Measurements from ENCODE around the gene TUT7. TPM values are rescaled to one million over a fixed set of nuclear protein-coding genes. Genes with fewer than 3 reads are reported as not detected.

The TUT7 gene
- total RNA-seq, 2 experiments from 2014 or later = 29.2 to 43.4 TPM

GRCh38 chr9:86350006-86350760 lies 4.0 kb downstream of the TUT7 start:
- ChIA-PET CTCF (ENCODE audit: unreplicated experiment) (interaction anchor here (1.9 kb wide), 1 partner anchor 10 kb away, joined by 4 read pairs; no protein-coding TSS in a partner anchor), POLR2A (interaction anchor here (0.5 to 3.4 kb wide), 7 partner anchors 8 to 83 kb away, joined by 3 to 27 read pairs (median 3); partner anchors contain the start of gene ISCA1)
- H3K4me3 ChIP-seq (ENCODE audit: low read depth, low read length, poor library complexity, severe bottlenecking) = peak overlapping the region; percentile 92
- H3K9me3 ChIP-seq (ENCODE audit: low read length) = no peaks in the 10 kb centered on the region
- TF ChIP-seq, protein P1, sequence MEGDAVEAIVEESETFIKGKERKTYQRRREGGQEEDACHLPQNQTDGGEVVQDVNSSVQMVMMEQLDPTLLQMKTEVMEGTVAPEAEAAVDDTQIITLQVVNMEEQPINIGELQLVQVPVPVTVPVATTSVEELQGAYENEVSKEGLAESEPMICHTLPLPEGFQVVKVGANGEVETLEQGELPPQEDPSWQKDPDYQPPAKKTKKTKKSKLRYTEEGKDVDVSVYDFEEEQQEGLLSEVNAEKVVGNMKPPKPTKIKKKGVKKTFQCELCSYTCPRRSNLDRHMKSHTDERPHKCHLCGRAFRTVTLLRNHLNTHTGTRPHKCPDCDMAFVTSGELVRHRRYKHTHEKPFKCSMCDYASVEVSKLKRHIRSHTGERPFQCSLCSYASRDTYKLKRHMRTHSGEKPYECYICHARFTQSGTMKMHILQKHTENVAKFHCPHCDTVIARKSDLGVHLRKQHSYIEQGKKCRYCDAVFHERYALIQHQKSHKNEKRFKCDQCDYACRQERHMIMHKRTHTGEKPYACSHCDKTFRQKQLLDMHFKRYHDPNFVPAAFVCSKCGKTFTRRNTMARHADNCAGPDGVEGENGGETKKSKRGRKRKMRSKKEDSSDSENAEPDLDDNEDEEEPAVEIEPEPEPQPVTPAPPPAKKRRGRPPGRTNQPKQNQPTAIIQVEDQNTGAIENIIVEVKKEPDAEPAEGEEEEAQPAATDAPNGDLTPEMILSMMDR (conservative IDR thresholded peaks at IDR 0.05; ENCODE audit: low read length) = no peak
- no peak for TF ChIP-seq EZH2phosphoT487 (IDR thresholded peaks at IDR 0.05; ENCODE audit: borderline replicate concordance, low read depth, low read length)
- peaks cover 16% of the 10 kb centered on the region; the same call in 1 of the 2 replicates for H4K20me1 ChIP-seq (ENCODE audit: insufficient read depth, low read length)
- H3K4me2 ChIP-seq (ENCODE audit: low read length) = peak overlapping the region; percentile 94
- intact Hi-C loops (cut with micrococcal nuclease; ENCODE audit: unreplicated experiment) = loop anchor here (1.0 to 5.0 kb wide), 3 partner anchors 12 to 608 kb away; partner anchors contain the start of genes AGTPBP1 and NAA35
- peaks cover 45% of the 10 kb centered on the region for H3K36me3 ChIP-seq (ENCODE audit: insufficient read depth, low read length)
- peak overlapping the region; percentile 81 for H3K27ac ChIP-seq (ENCODE audit: low read depth, low read length, poor library complexity, severe bottlenecking)
- DNase-seq (ENCODE audit: low spot score) = peak; percentile 82
- peaks cover 45% of the 10 kb centered on the region for H3K4me1 ChIP-seq (ENCODE audit: insufficient read depth, low read length, poor library complexity, severe bottlenecking)
- no TSS peak for BruUV-seq (replicated peaks)
- peak overlapping the region; percentile 36; the same call in 1 of the 2 replicates for H2AFZ ChIP-seq (ENCODE audit: low read length)
- peaks cover 78% of the 10 kb centered on the region for H3K79me2 ChIP-seq (ENCODE audit: insufficient read depth, low read depth, low read length)
- no peaks in the 10 kb centered on the region for H3K9me2 ChIP-seq (ENCODE audit: insufficient read depth, low read length)

DNA sequence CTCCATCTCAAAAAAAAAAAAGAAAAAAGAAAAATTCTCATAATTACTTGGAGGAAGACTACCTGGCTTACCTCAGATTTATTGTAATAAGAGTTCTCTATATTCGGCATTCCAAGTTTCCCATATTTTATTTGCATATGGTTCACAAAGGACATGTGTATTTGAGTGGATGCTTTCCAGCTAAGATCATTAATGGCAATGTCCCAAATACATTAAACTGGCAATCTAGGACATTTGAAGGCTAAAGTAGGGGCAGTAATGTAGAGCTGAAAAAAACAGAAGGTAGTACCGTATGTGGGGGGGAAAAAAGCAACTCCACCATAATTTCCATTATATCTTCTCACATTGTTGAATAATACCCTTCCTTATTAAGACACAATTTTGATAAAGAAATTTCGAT lies 4.9 kb downstream of the TUT7 start:
- peaks cover 40% of the 10 kb centered on the region for H3K4me1 ChIP-seq (ENCODE audit: insufficient read depth, low read length, poor library complexity, severe bottlenecking)
- H4K20me1 ChIP-seq (ENCODE audit: insufficient read depth, low read length) = peaks cover 16% of the 10 kb centered on the region; the same call in 1 of the 2 replicates
- H3K4me2 ChIP-seq (ENCODE audit: low read length) = peak overlapping the region; percentile 94
- H3K36me3 ChIP-seq (ENCODE audit: insufficient read depth, low read length) = peaks cover 54% of the 10 kb centered on the region
- no TSS peak for BruUV-seq (replicated peaks)
- no peaks in the 10 kb centered on the region for H3K9me3 ChIP-seq (ENCODE audit: low read length)
- no peak for TF ChIP-seq EZH2phosphoT487 (IDR thresholded peaks at IDR 0.05; ENCODE audit: borderline replicate concordance, low read depth, low read length)
- TF ChIP-seq, protein P1 (conservative IDR thresholded peaks at IDR 0.05; ENCODE audit: low read length) = no peak
- no peak for DNase-seq (ENCODE audit: low spot score)
- H3K79me2 ChIP-seq (ENCODE audit: insufficient read depth, low read depth, low read length) = peaks cover 78% of the 10 kb centered on the region
- H3K4me3 ChIP-seq (ENCODE audit: low read depth, low read length, poor library complexity, severe bottlenecking) = peak overlapping the region; percentile 92
- ChIA-PET CTCF (ENCODE audit: unreplicated experiment) (interaction anchor here (1.9 kb wide), 1 partner anchor 9 kb away, joined by 4 read pairs; no protein-coding TSS in a partner anchor), POLR2A (interaction anchor here (0.7 to 3.4 kb wide), 4 partner anchors 10 to 67 kb away, joined by 3 to 27 read pairs (median 4); partner anchors contain the start of gene ISCA1)
- no peaks in the 10 kb centered on the region for H3K9me2 ChIP-seq (ENCODE audit: insufficient read depth, low read length)
- peak overlapping the region; percentile 81 for H3K27ac ChIP-seq (ENCODE audit: low read depth, low read length, poor library complexity, severe bottlenecking)
- intact Hi-C loops (cut with micrococcal nuclease; ENCODE audit: unreplicated experiment) = no loop called here
- H2AFZ ChIP-seq (ENCODE audit: low read length) = 0 out of 2 replicates have a peak overlapping the region, but pooled peaks have one; percentile 36
